Smooth muscle cell (in vitro differentiated cells): Measurements from ENCODE around the gene TSEN54. TPM values are rescaled to one million over a fixed set of nuclear protein-coding genes. Genes with fewer than 3 reads are reported as not detected.

Experiments
- DNase-seq: peaks from one replicate; lab custom pipeline; 2025; ENCODE audit not compliant: unreplicated experiment; lab: John Stamatoyannopoulos, UW
- H2AFZ ChIP-seq: fragments of 200-600 bp; sonication (generic); 2 replicates; pipeline ENCODE4 v1.6.0; 2016; ENCODE audit warnings: antibody characterized with exemption, low read depth, mild to moderate bottlenecking
- H3F3A ChIP-seq: fragments of 200-600 bp; sonication (generic); 2 replicates; pipeline ENCODE4 v1.6.0; 2017; ENCODE audit warnings: antibody characterized with exemption, low read depth
- H3K27ac ChIP-seq: fragments of 200-600 bp; sonication (generic); 2 replicates; pipeline ENCODE4 v1.5.1; 2016; ENCODE audit warnings: low read depth, mild to moderate bottlenecking
- H3K27me3 ChIP-seq: fragments of 200-600 bp; sonication (generic); 2 replicates; pipeline ENCODE4 v1.6.1; 2016; ENCODE audit warnings: low read depth, mild to moderate bottlenecking
- H3K36me3 ChIP-seq: fragments of 200-600 bp; sonication (generic); 2 replicates; pipeline ENCODE4 v1.5.1; 2016; ENCODE audit warnings: low read depth
- H3K4me1 ChIP-seq: fragments of 200-600 bp; sonication (generic); 2 replicates; pipeline ENCODE4 v1.5.1; 2016; ENCODE audit warnings: low read depth
- H3K4me2 ChIP-seq: fragments of 200-600 bp; sonication (generic); 2 replicates; pipeline ENCODE4 v1.6.0; 2016; ENCODE audit warnings: mild to moderate bottlenecking
- H3K4me3 ChIP-seq: fragments of 200-600 bp; sonication (generic); 2 replicates; pipeline ENCODE4 v1.5.1; 2016; ENCODE audit warnings: mild to moderate bottlenecking
- H3K79me2 ChIP-seq: fragments of 200-600 bp; sonication (generic); 2 replicates; pipeline ENCODE4 v1.6.0; 2016; ENCODE audit warnings: low read depth, mild to moderate bottlenecking
- H3K9ac ChIP-seq: fragments of 200-600 bp; sonication (generic); 2 replicates; pipeline ENCODE4 v1.6.0; 2016; ENCODE audit warnings: low read depth
- H3K9me3 ChIP-seq: fragments of 200-600 bp; sonication (generic); replicated peaks from 2 replicates; pipeline ENCODE4 v1.5.1; 2016; ENCODE audit warnings: low read depth
- H4K20me1 ChIP-seq: fragments of 200-600 bp; sonication (generic); 2 replicates; pipeline ENCODE4 v1.6.0; 2016; ENCODE audit warnings: low read depth
- CTCF ChIP-seq: fragments of 200-600 bp; sonication (generic); IDR thresholded peaks from 2 replicates; pipeline ENCODE4 v1.5.1; 2017; ENCODE audit warnings: borderline replicate concordance, mild to moderate bottlenecking, antibody characterized with exemption; ENCODE audit not compliant: insufficient read depth, poor library complexity, severe bottlenecking
- WGBS: methylation state at CpG from one replicate; pipeline ENCODE4 v1.1.7; 2016; ENCODE audit warnings: low lambda C conversion rate; 5-methylcytosine and 5-hydroxymethylcytosine counted together
- polyA plus RNA-seq: library from polyadenylated mRNA; unstranded; fragments of >200 nt; fragmentation: Nextera tagmentation; extraction: Ambion mirVana; gene quantifications from 2 replicates; pipeline ENCODE4 v1.2.1, GENCODE V29; 2016
- total RNA-seq: library from RNA; depleted of rRNA; stranded (reverse); fragments of >200 nt; gene quantifications from 2 replicates; pipeline ENCODE4 v1.2.3, GENCODE V29; 2014

TSEN54 gene
- total and polyA plus RNA-seq, 2 experiments from 2014 or later: 15.1 TPM

- Histone ChIP-seq H3K27me3 (no peaks in the 10 kb centered on the region), H3K4me1 (no peaks in the 10 kb centered on the region), H2AFZ (no peak overlapping the region), H3K4me2 (no peak overlapping the region), H3F3A (no peaks in the 10 kb centered on the region), H3K9me3 (no peaks in the 10 kb centered on the region), H3K9ac (no peak overlapping the region), H3K79me2 (no peaks in the 10 kb centered on the region), H3K4me3 (no peak overlapping the region), H3K27ac (no peak overlapping the region), H3K36me3 (no peaks in the 10 kb centered on the region), H4K20me1 (no peaks in the 10 kb centered on the region)
- TF ChIP-seq CTCF: no peak
- DNase-seq: no peak
- WGBS: 91% methylated on average over 14 of the region's 15 CpGs
Measured at GRCh38 chr17:75535119-75535537, 18.8 kb downstream of the TSEN54 start.

GRCh38 chr17:75535871-75536270 lies 19.5 kb downstream of the TSEN54 start:
- TF ChIP-seq CTCF: no peak
- no peaks in the 10 kb centered on the region for H3K79me2 ChIP-seq
- H4K20me1 ChIP-seq: no peaks in the 10 kb centered on the region
- no peaks in the 10 kb centered on the region for H3K36me3 ChIP-seq
- no peak overlapping the region for H3K4me2 ChIP-seq
- no peaks in the 10 kb centered on the region for H3K9me3 ChIP-seq
- no peak overlapping the region for H2AFZ ChIP-seq
- H3K4me3 ChIP-seq: no peak overlapping the region
- no peaks in the 10 kb centered on the region for H3K4me1 ChIP-seq
- H3K27me3 ChIP-seq: no peaks in the 10 kb centered on the region
- no peaks in the 10 kb centered on the region for H3F3A ChIP-seq
- no peak for DNase-seq
- H3K9ac ChIP-seq: no peak overlapping the region
- no peak overlapping the region for H3K27ac ChIP-seq
- WGBS: 98% methylated on average over 8 of the region's 8 CpGs

GRCh38 chr17:75536366-75536765 lies 20.0 kb downstream of the TSEN54 start:
- H3K27ac ChIP-seq: no peak overlapping the region
- 76% methylated on average over 10 of the region's 10 CpGs for WGBS

More at GRCh38 chr17:75536366-75536765, 20.0 kb downstream of the TSEN54 start:
- TF ChIP-seq CTCF: no peak
- no peaks in the 10 kb centered on the region for H3F3A ChIP-seq
- H3K79me2 ChIP-seq: no peaks in the 10 kb centered on the region
- H3K36me3 ChIP-seq: no peaks in the 10 kb centered on the region
- no peak overlapping the region for H3K4me3 ChIP-seq
- H3K9me3 ChIP-seq: no peaks in the 10 kb centered on the region
- H3K27me3 ChIP-seq: no peaks in the 10 kb centered on the region
- no peak overlapping the region for H3K9ac ChIP-seq
- no peak overlapping the region for H3K4me2 ChIP-seq
- no peak overlapping the region for H2AFZ ChIP-seq
- H3K4me1 ChIP-seq: no peaks in the 10 kb centered on the region
- no peak for DNase-seq
- H4K20me1 ChIP-seq: no peaks in the 10 kb centered on the region
